H1 (cell line): Measurements from ENCODE around the gene CRACDL. TPM values are rescaled to one million over a fixed set of nuclear protein-coding genes. Genes with fewer than 3 reads are reported as not detected.

Experiments used
- CTCF ChIA-PET: fragments of 300-600 bp; sonication (Branson Sonifier 250); formaldehyde crosslinking; loops from one replicate; lab custom pipeline; 2021; ENCODE audit not compliant: partially characterized antibody; lab: Charles Lee
- POLR2A ChIA-PET: fragments of 300-600 bp; sonication (Branson Sonifier 250); formaldehyde crosslinking; loops from one replicate; lab custom pipeline; 2021; ENCODE audit warnings: inconsistent platforms; ENCODE audit not compliant: partially characterized antibody; lab: Charles Lee
- DNase-seq, 2 experiments: peaks; one replicate each; pipeline versions ENCODE4 v3.0.0 to v3.0.0-alpha.2; 2010 to 2022; ENCODE audit warnings: low spot score in 2 of 2, low read depth in 1 of 2, mixed read lengths in 1 of 2
- FAIRE-seq: peaks from 2 replicates; lab custom pipeline; 2011; peaks lifted over from hg19 to GRCh38; lab: Jason Lieb, UNC
- H2AFZ ChIP-seq: 2 replicates; pipeline ENCODE4 v1.8.1; 2012; ENCODE audit warnings: low read length, inconsistent platforms
- H2AK5ac ChIP-seq: 2 replicates; pipeline ENCODE4 v1.6.1; 2013; ENCODE audit warnings: low read depth, low read length
- H2BK120ac ChIP-seq: replicated peaks from 2 replicates; pipeline ENCODE3; 2013; ENCODE audit warnings: low read depth, low read length, inconsistent platforms
- H2BK12ac ChIP-seq: 2 replicates; pipeline ENCODE4 v1.6.1; 2013; ENCODE audit warnings: low read depth, low read length
- H2BK15ac ChIP-seq: 2 replicates; pipeline ENCODE4 v1.6.1; 2013; ENCODE audit warnings: low read length
- H2BK20ac ChIP-seq: 2 replicates; pipeline ENCODE4 v1.6.1; 2013; ENCODE audit warnings: low read length
- H2BK5ac ChIP-seq: 2 replicates; pipeline ENCODE4 v1.6.1; 2013; ENCODE audit warnings: low read depth, low read length
- H3K14ac ChIP-seq: 2 replicates; pipeline ENCODE4 v1.6.1; 2013; ENCODE audit warnings: inconsistent platforms; ENCODE audit not compliant: insufficient read length
- H3K18ac ChIP-seq: 2 replicates; pipeline ENCODE4 v1.6.1; 2013; ENCODE audit warnings: low read length; ENCODE audit errors: extremely low read depth
- H3K23ac ChIP-seq: 2 replicates; pipeline ENCODE4 v1.6.1; 2013; ENCODE audit warnings: inconsistent platforms; ENCODE audit not compliant: insufficient read length
- H3K23me2 ChIP-seq: 2 replicates; pipeline ENCODE4 v1.6.1; 2013; ENCODE audit warnings: low read depth, low read length
- H3K27ac ChIP-seq: 2 replicates; pipeline ENCODE4 v1.6.1; 2011; ENCODE audit warnings: low read depth, low read length, inconsistent platforms
- H3K27me3 ChIP-seq, 4 experiments: replicated peaks in 1 of 4; 1 replicate in 1 of 4; 2 replicates in 3 of 4; pipeline versions ENCODE4 v1.6.1 to v1.8.1; 2011 to 2013; ENCODE audit warnings: low read length in 3 of 4, mild to moderate bottlenecking in 3 of 4, inconsistent platforms in 2 of 4, mixed read lengths in 2 of 4, moderate library complexity in 1 of 4; ENCODE audit not compliant: control insufficient read depth in 3 of 4, insufficient read depth in 3 of 4; ENCODE audit errors: extremely low read depth in 1 of 4
- H3K36me3 ChIP-seq, 4 experiments: 2 replicates each; pipeline versions ENCODE4 v1.6.1 to v1.8.1; 2011 to 2013; ENCODE audit warnings: mild to moderate bottlenecking in 4 of 4, low read length in 3 of 4, moderate library complexity in 2 of 4, control low read depth in 1 of 4, inconsistent platforms in 1 of 4; ENCODE audit not compliant: insufficient read depth in 4 of 4, control insufficient read depth in 2 of 4
- H3K4ac ChIP-seq: replicated peaks from 2 replicates; pipeline ENCODE3; 2013; ENCODE audit warnings: low read length, low read depth, mixed read lengths, inconsistent platforms; ENCODE audit not compliant: insufficient read length
- H3K4me1 ChIP-seq, 4 experiments: replicated peaks in 1 of 4; 1 replicate in 1 of 4; 2 replicates in 3 of 4; pipeline versions ENCODE4 v1.6.1 to v1.8.1; 2011 to 2013; ENCODE audit warnings: low read length in 3 of 4, inconsistent platforms in 2 of 4, mixed read lengths in 1 of 4; ENCODE audit not compliant: insufficient read depth in 4 of 4, control insufficient read depth in 3 of 4
- H3K4me2 ChIP-seq, 2 experiments: 2 replicates each; pipeline versions ENCODE4 v1.6.1 to v1.8.1; 2011 to 2013; ENCODE audit warnings: low read depth in 2 of 2, low read length in 2 of 2, control low read depth in 1 of 2, inconsistent platforms in 1 of 2, mild to moderate bottlenecking in 1 of 2; ENCODE audit not compliant: insufficient read depth in 1 of 2
- H3K4me3 ChIP-seq, 4 experiments: fragments of 200-600, 300-600 bp in 1 of 4; sonication (generic), shearing (Covaris generic), sonication (Bioruptor Twin) in 1 of 4; 2 replicates each; pipeline versions ENCODE4 v1.5.1 to v1.8.1; 2011 to 2016; ENCODE audit warnings: low read length in 4 of 4, low read depth in 3 of 4, control low read depth in 2 of 4, inconsistent platforms in 2 of 4, mild to moderate bottlenecking in 2 of 4, mixed read lengths in 1 of 4, moderate library complexity in 1 of 4; ENCODE audit not compliant: insufficient read depth in 2 of 4; ENCODE audit errors: extremely low read depth in 1 of 4
- H3K56ac ChIP-seq: replicated peaks from 2 replicates; pipeline ENCODE3; 2013; ENCODE audit warnings: low read depth, mild to moderate bottlenecking, mixed read lengths, low read length, inconsistent platforms; ENCODE audit not compliant: insufficient read length
- H3K79me1 ChIP-seq: 2 replicates; pipeline ENCODE4 v1.6.1; 2013; ENCODE audit warnings: low read depth, low read length, control low read depth
- H3K79me2 ChIP-seq, 2 experiments: 2 replicates each; pipeline versions ENCODE4 v1.6.1 to v1.8.1; 2012 to 2013; ENCODE audit warnings: low read length in 2 of 2, mild to moderate bottlenecking in 2 of 2, inconsistent platforms in 1 of 2; ENCODE audit not compliant: insufficient read depth in 2 of 2, control insufficient read depth in 1 of 2
- H3K9ac ChIP-seq, 4 experiments: replicated peaks in 1 of 4; 1 replicate in 1 of 4; 2 replicates in 3 of 4; pipeline versions ENCODE4 v1.6.1 to v1.8.1; 2011 to 2013; ENCODE audit warnings: low read depth in 3 of 4, low read length in 3 of 4, control low read depth in 2 of 4, mild to moderate bottlenecking in 2 of 4, moderate library complexity in 2 of 4, inconsistent platforms in 1 of 4; ENCODE audit errors: extremely low read depth in 1 of 4
- H3K9me3 ChIP-seq, 2 experiments: 2 replicates each; pipeline versions ENCODE4 v1.6.1 to v1.8.1; 2012 to 2013; ENCODE audit warnings: mild to moderate bottlenecking in 2 of 2, moderate library complexity in 2 of 2, control low read depth in 1 of 2, inconsistent platforms in 1 of 2, low read depth in 1 of 2, low read length in 1 of 2, mixed read lengths in 1 of 2; ENCODE audit not compliant: insufficient read depth in 2 of 2
- H4K20me1 ChIP-seq, 2 experiments: replicated peaks in 1 of 2; 2 replicates each; pipeline versions ENCODE3 to v1.8.1; 2011 to 2013; ENCODE audit warnings: inconsistent platforms in 2 of 2, low read length in 2 of 2, mild to moderate bottlenecking in 1 of 2; ENCODE audit not compliant: insufficient read depth in 2 of 2, control insufficient read depth in 1 of 2
- H4K5ac ChIP-seq: 2 replicates; pipeline ENCODE4 v1.6.1; 2013; ENCODE audit warnings: low read length, low read depth, mixed read lengths, inconsistent platforms; ENCODE audit not compliant: insufficient read length
- H4K8ac ChIP-seq: 2 replicates; pipeline ENCODE4 v1.8.0; 2013; ENCODE audit warnings: mild to moderate bottlenecking, moderate library complexity, low read length, inconsistent platforms; ENCODE audit not compliant: insufficient read depth; ENCODE audit errors: extremely low read depth
- H4K91ac ChIP-seq: replicated peaks from 2 replicates; pipeline ENCODE3; 2013; ENCODE audit warnings: low read length, mixed read lengths, inconsistent platforms; ENCODE audit not compliant: insufficient read length
- CHD2 ChIP-seq: IDR thresholded peaks from 2 replicates; pipeline ENCODE4 v1.6.1; 2012; ENCODE audit warnings: low read length, improper control_type of control experiment
- EP300 ChIP-seq, 2 experiments: IDR thresholded peaks; 1 replicate in 1 of 2; 2 replicates in 1 of 2; pipeline ENCODE4 v1.6.1; 2011 to 2012; ENCODE audit warnings: low read depth in 2 of 2, low read length in 2 of 2, mild to moderate bottlenecking in 2 of 2, borderline replicate concordance in 1 of 2, inconsistent platforms in 1 of 2, moderate library complexity in 1 of 2
- EZH2 ChIP-seq: fragments of 200-600 bp; sonication (generic); IDR thresholded peaks from 2 replicates; pipeline ENCODE4 v1.7.1; 2012; ENCODE audit warnings: low read depth, mild to moderate bottlenecking, moderate library complexity, low read length, inconsistent platforms; ENCODE audit not compliant: severe bottlenecking
- KDM1A ChIP-seq: fragments of 200-600, 300-600 bp; sonication (generic); IDR thresholded peaks from 2 replicates; pipeline ENCODE4 v1.7.1; 2016; ENCODE audit warnings: mild to moderate bottlenecking, low read length, borderline replicate concordance
- KDM5A ChIP-seq: fragments of 200-600 bp; IDR thresholded peaks from 2 replicates; pipeline ENCODE4 v1.7.1; 2012; ENCODE audit warnings: mild to moderate bottlenecking, low read length, inconsistent platforms, mixed read lengths
- POLR2AphosphoS5 ChIP-seq: IDR thresholded peaks from 2 replicates; pipeline ENCODE4 v1.6.1; 2011; ENCODE audit warnings: low read depth, low read length
- SIX5 ChIP-seq: IDR thresholded peaks from 2 replicates; pipeline ENCODE4 v1.6.1; 2011; ENCODE audit warnings: mild to moderate bottlenecking, low read depth, low read length
- SRF ChIP-seq: IDR thresholded peaks from 2 replicates; pipeline ENCODE4 v1.6.1; 2011; ENCODE audit warnings: mild to moderate bottlenecking, low read depth, low read length, moderate library complexity
- TAF1 ChIP-seq: IDR thresholded peaks from 2 replicates; pipeline ENCODE4 v1.6.1; 2011; ENCODE audit warnings: mild to moderate bottlenecking, low read depth, low read length
- TCF12 ChIP-seq: IDR thresholded peaks from 2 replicates; pipeline ENCODE4 v1.6.1; 2011; ENCODE audit warnings: low read depth, mild to moderate bottlenecking, low read length
- TEAD4 ChIP-seq: IDR thresholded peaks from 2 replicates; pipeline ENCODE4 v1.6.1; 2012; ENCODE audit warnings: low read depth, low read length, inconsistent platforms, mixed read lengths
- WGBS, 2 experiments: shearing (Covaris generic) in 1 of 2; methylation state at CpG; one replicate each; pipeline versions ENCODE4 v1.1.6 to v1.1.7; 2013 to 2015; ENCODE audit warnings: low lambda C conversion rate in 2 of 2, mixed read lengths in 2 of 2, inconsistent platforms in 1 of 2, low coverage in 1 of 2, missing lambda C conversion rate in 1 of 2; ENCODE audit not compliant: insufficient replicate concordance in 2 of 2, insufficient coverage in 1 of 2, insufficient read length in 1 of 2; ENCODE audit errors: extremely low coverage in 1 of 2, missing lambda C conversion rate in 1 of 2; 5-methylcytosine and 5-hydroxymethylcytosine counted together
- polyA plus RNA-seq, 7 experiments: library from polyadenylated mRNA; depleted of rRNA in 3 of 7; stranded (reverse) in 5 of 7; unstranded in 2 of 7; fragments of >200 nt in 5 of 7; fragments of 200-250 nt in 2 of 7; gene quantifications; 1 replicate in 5 of 7; 2 replicates in 1 of 7; 4 replicates in 1 of 7; pipeline versions ENCODE4 v1.2.1 to v1.2.3, GENCODE V29; 2011 to 2013; ENCODE audit warnings: missing spikeins in 2 of 7, mixed read lengths in 2 of 7
- total RNA-seq: library from RNA; stranded (reverse); fragmentation: NEBNext Ultra II Directional; extraction: Animal tissue kit (Norgen Biotek cat#: 25700); gene quantifications from 2 replicates; pipeline ENCODE4 v1.2.1, GENCODE V29; 2021
- TF ChIP-seq, protein P1 (sequence below): IDR thresholded peaks from 2 replicates; pipeline ENCODE4 v1.6.1; 2012; ENCODE audit warnings: inconsistent platforms

The CRACDL gene
- total and polyA plus RNA-seq, 2 of the 8 experiments (the other 6 are each of a cell fraction or from before 2014, with no cell fraction given): 0.07 to 0.38 TPM

DNA sequence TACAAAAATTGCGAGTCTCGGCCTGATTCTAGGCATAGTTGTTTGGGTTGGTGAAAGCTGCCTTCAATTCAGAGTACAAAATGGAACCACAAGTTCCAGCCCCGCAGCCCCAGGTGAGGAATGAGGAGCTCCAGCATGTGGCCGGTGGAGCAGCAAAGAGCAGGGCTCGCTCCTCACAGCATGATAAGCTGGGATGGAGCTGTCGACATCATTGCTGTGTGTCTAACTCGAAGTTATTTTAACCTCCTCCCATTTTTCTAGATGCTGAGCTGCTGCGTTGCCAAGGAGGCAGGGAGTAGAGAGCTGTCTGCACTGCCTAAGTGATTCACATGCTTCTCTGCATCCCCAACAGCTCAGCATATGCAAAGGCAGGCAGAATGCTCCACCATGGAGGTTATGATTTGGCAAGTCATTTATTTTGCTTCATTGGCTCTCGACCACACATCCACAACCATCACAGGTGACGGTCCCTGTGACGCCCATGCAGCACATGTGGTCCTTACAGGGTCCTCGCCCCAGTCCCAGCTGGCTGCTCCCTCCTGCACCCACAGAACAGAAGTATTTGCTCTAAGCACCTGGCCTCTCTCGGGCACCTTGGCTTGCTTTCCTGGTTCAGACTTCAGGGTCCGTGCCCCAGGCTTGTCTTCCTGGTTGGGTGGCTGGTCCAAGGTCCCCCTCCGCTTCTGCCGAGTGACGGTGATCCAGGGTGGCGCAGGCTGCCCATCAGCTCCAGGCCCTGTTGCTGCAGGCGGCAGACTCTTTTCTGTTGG, 139.1 kb downstream of the CRACDL start:
- no peak overlapping the region for H2BK15ac ChIP-seq
- H2BK20ac ChIP-seq: no peak overlapping the region
- peak overlapping the region; percentile 28 for H4K8ac ChIP-seq
- H3K23me2 ChIP-seq: no peaks in the 10 kb centered on the region
- no peaks in the 10 kb centered on the region for H3K4me1 ChIP-seq
- H3K9ac ChIP-seq: no peak overlapping the region
- no peak overlapping the region; the same call in 1 of the 2 replicates for H2AK5ac ChIP-seq
- ChIA-PET CTCF (interaction anchor here (0.9 to 1.9 kb wide), 5 partner anchors 10 to 269 kb away, joined by 3 to 5 read pairs (median 4); no protein-coding TSS in a partner anchor), POLR2A (interaction anchor here (1.1 kb wide), 1 partner anchor 11 kb away, joined by 4 read pairs; no protein-coding TSS in a partner anchor)
- no peaks in the 10 kb centered on the region for H3K79me2 ChIP-seq
- H3K18ac ChIP-seq: no peak overlapping the region
- WGBS, 2 experiments: 95% methylated on average over 19 of the region's 19 CpGs; no CpG with 5 or more reads in 1 of the 2 experiments
- no peak overlapping the region for H3K23ac ChIP-seq
- no peaks in the 10 kb centered on the region for H3K36me3 ChIP-seq
- no peak overlapping the region for H3K4me3 ChIP-seq
- no peak for DNase-seq
- no peak overlapping the region for H2BK120ac ChIP-seq
- H2BK12ac ChIP-seq: 0 out of 2 replicates have a peak overlapping the region, but pooled peaks have one; percentile 31
- H3K79me1 ChIP-seq: no peaks in the 10 kb centered on the region; the same call in 1 of the 2 replicates
- H3K56ac ChIP-seq: no peak overlapping the region
- no peak overlapping the region for H2BK5ac ChIP-seq
- no peak overlapping the region for H4K91ac ChIP-seq
- H4K20me1 ChIP-seq: no peaks in the 10 kb centered on the region
- TF ChIP-seq TEAD4 (no peak), KDM5A (no peak), SIX5 (no peak), TCF12 (no peak), EP300 (IDR thresholded peaks at IDR 0.05; ENCODE audit: borderline replicate concordance in 1 of 2, low read depth in 2 of 2, low read length in 2 of 2) (no peak), TAF1 (no peak), EZH2 (no peak), POLR2AphosphoS5 (no peak), KDM1A (no peak), CHD2 (no peak), SRF (no peak)
- TF ChIP-seq, protein P1, sequence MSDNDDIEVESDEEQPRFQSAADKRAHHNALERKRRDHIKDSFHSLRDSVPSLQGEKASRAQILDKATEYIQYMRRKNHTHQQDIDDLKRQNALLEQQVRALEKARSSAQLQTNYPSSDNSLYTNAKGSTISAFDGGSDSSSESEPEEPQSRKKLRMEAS: no peak
- no peak overlapping the region for H3K4ac ChIP-seq
- no peaks in the 10 kb centered on the region for H3K9me3 ChIP-seq
- H3K14ac ChIP-seq: no peak overlapping the region
- H2AFZ ChIP-seq: no peak overlapping the region
- H3K4me2 ChIP-seq: no peak overlapping the region
- H3K27me3 ChIP-seq: no peaks in the 10 kb centered on the region
- H4K5ac ChIP-seq: no peak overlapping the region
- no peak overlapping the region for H3K27ac ChIP-seq
- FAIRE-seq: no peak
